ENCODE data around the gene SLC34A3. TPM values are rescaled to one million over a fixed set of nuclear protein-coding genes. Genes with fewer than 3 reads are reported as not detected.
"Not testable (repeated sequence)": the region's sequence is repeated elsewhere in the genome, so short reads cannot be mapped to it uniquely, and the experiment has no call there.

Gene SLC34A3
- total RNA-seq, 1 donor from 2014 or later, result not detected

DNA sequence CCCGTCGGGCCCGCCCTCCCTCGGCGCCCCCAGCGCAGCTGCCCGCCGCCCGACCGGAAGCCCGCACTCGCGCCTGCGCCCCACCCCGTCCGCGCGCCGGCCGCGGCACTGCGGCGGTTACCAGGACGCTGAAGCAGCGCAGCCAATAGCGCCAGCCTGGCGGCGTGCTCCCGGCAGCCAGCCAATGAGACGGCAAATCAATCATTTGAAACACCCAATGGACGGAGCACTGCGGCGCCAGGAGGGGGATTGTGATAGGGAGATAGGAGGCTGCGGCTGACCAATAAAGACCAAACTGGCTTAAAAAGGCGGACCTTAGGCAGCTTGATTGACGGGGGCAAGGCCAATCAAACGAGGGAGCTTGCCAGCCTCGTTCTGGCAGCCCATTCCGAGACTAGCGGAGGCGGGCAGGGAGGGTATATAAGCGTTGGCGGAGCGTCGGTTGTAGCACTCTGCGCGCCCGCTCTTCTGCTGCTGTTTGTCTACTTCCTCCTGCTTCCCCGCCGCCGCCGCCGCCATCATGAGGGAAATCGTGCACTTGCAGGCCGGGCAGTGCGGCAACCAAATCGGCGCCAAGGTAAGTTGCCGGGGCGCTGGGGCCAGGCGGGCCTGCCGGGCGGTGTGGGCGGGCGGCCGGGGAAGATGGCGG, 10.3 kb downstream of the SLC34A3 start, which contains the start of gene TUBB4B:
TSS of gene TUBB4B (plus strand) at position 447 of the 649 bp plus-strand sequence. CDS start at position 521, 74 bp downstream.
- peak within 1 kb of the TSS; percentile 93 for H3K4me3 ChIP-seq (ENCODE audit: low read depth, low read length)
- DNase-seq (ENCODE audit: low read depth), result peak; percentile 98
- TF ChIP-seq, protein P1, sequence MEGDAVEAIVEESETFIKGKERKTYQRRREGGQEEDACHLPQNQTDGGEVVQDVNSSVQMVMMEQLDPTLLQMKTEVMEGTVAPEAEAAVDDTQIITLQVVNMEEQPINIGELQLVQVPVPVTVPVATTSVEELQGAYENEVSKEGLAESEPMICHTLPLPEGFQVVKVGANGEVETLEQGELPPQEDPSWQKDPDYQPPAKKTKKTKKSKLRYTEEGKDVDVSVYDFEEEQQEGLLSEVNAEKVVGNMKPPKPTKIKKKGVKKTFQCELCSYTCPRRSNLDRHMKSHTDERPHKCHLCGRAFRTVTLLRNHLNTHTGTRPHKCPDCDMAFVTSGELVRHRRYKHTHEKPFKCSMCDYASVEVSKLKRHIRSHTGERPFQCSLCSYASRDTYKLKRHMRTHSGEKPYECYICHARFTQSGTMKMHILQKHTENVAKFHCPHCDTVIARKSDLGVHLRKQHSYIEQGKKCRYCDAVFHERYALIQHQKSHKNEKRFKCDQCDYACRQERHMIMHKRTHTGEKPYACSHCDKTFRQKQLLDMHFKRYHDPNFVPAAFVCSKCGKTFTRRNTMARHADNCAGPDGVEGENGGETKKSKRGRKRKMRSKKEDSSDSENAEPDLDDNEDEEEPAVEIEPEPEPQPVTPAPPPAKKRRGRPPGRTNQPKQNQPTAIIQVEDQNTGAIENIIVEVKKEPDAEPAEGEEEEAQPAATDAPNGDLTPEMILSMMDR (conservative IDR thresholded peaks at IDR 0.05; ENCODE audit: low read depth, low read length), result no peak

DNA sequence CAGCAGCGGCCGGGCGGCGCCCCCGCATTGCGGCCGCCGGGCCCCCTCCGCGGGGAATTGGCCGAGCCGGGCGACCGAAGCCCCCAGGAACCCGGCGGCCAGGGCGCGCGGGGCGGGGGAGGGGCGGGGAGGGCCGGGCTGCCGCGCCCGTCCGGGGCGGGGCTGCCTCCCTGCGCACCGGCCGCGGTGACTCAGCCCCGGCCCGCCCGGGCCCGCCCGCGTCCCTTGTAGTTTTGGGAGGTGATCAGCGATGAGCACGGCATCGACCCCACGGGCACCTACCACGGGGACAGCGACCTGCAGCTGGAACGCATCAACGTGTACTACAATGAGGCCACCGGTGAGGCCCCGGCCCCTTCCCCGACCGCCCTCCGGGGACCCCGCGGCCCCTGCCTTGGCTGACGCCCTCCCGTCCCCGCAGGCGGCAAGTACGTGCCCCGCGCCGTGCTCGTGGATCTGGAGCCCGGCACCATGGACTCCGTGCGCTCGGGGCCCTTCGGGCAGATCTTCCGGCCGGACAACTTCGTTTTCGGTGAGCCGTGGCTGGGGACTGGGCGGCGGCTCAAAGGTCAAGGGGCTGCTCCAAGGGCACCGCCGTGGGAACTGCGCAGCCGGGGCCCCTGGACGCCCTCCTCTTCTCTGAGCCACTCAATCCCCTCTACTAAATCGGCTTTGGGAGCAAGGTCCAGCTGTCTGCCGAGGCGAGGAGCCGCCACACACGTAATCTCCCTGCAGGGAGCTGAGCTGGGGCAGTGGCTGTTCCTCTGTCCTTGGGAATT, 11.0 kb downstream of the SLC34A3 start:
- TF ChIP-seq, protein P1 (conservative IDR thresholded peaks at IDR 0.05; ENCODE audit: low read depth, low read length), result no peak
- no peak for DNase-seq (ENCODE audit: low read depth)
- H3K4me3 ChIP-seq (ENCODE audit: low read depth, low read length), result peak overlapping the region; percentile 93

DNA sequence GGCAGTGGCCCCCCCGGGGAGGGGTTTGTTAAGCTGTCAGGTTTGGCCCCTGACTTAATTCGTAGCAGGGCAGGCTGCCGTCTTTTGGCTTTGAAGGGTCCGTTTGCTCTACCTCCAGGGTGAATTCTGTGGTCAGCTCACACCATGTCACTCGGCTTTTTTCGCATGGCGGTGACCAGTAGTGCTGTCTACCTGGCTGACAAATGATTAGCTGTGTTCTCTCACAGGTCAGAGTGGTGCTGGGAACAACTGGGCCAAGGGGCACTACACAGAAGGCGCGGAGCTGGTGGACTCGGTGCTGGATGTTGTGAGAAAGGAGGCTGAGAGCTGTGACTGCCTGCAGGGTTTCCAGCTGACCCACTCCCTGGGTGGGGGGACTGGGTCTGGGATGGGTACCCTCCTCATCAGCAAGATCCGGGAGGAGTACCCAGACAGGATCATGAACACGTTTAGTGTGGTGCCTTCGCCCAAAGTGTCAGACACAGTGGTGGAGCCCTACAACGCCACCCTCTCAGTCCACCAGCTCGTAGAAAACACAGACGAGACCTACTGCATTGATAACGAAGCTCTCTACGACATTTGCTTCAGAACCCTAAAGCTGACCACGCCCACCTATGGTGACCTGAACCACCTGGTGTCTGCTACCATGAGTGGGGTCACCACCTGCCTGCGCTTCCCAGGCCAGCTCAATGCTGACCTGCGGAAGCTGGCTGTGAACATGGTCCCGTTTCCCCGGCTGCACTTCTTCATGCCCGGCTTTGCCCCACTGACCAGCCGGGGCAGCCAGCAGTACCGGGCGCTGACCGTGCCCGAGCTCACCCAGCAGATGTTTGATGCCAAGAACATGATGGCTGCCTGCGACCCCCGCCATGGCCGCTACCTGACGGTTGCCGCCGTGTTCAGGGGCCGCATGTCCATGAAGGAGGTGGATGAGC, 11.8 kb downstream of the SLC34A3 start:
- TF ChIP-seq, protein P1 (conservative IDR thresholded peaks at IDR 0.05; ENCODE audit: low read depth, low read length), result no peak
- DNase-seq (ENCODE audit: low read depth), result no peak
- H3K4me3 ChIP-seq (ENCODE audit: low read depth, low read length), result peak overlapping the region; percentile 93

DNA sequence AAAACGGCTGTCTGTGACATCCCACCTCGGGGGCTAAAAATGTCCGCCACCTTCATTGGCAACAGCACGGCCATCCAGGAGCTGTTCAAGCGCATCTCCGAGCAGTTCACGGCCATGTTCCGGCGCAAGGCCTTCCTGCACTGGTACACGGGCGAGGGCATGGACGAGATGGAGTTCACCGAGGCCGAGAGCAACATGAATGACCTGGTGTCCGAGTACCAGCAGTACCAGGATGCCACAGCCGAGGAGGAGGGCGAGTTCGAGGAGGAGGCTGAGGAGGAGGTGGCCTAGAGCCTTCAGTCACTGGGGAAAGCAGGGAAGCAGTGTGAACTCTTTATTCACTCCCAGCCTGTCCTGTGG, 12.5 kb downstream of the SLC34A3 start:
- DNase-seq (ENCODE audit: low read depth), result not testable (repeated sequence)
- H3K4me3 ChIP-seq (ENCODE audit: low read depth, low read length), result peak overlapping the region; percentile 93

DNA sequence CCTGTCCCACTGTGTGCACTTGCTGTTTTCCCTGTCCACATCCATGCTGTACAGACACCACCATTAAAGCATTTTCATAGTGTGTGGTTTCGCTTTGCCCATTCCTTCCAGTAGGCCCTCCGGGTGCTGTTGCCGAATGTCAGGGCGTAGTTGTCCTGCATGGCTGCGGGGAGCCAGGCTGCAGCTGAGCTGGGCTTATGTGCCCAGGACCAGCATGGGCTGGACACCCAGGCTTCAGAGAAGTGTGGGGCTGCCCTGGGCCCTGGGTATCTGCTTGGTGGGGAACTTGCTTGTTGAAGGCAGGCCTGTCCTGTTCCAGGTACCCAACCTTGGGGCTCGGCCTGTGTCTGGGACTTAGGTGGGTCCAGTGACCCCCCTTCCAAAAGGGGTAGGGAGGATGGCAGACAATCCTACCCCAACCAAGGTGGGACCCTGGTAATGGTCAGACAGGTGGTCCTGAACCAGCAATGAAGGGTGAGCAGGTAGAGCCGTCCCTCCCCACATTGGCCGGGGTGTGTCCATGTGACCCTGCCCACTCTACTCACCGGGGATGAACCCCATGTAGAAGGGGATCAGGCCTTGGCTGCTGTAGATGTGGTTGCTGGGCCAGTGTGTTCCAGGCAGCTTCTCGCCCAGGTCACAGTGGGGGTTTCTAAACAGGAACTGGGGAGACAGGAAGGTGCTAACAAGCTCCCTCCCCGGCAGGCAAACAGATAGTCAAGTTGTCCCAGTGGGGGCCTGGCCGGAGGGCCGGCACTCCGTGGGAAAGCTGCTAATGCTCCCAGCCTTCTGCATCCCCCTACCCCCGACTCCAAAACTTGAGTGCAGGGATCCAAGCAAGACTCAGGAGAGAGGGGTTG, 13.2 kb downstream of the SLC34A3 start:
- DNase-seq (ENCODE audit: low read depth), result no peak
- TF ChIP-seq, protein P1 (conservative IDR thresholded peaks at IDR 0.05; ENCODE audit: low read depth, low read length), result peak; percentile 16
- H3K4me3 ChIP-seq (ENCODE audit: low read depth, low read length), result peak overlapping the region; percentile 93

DNA sequence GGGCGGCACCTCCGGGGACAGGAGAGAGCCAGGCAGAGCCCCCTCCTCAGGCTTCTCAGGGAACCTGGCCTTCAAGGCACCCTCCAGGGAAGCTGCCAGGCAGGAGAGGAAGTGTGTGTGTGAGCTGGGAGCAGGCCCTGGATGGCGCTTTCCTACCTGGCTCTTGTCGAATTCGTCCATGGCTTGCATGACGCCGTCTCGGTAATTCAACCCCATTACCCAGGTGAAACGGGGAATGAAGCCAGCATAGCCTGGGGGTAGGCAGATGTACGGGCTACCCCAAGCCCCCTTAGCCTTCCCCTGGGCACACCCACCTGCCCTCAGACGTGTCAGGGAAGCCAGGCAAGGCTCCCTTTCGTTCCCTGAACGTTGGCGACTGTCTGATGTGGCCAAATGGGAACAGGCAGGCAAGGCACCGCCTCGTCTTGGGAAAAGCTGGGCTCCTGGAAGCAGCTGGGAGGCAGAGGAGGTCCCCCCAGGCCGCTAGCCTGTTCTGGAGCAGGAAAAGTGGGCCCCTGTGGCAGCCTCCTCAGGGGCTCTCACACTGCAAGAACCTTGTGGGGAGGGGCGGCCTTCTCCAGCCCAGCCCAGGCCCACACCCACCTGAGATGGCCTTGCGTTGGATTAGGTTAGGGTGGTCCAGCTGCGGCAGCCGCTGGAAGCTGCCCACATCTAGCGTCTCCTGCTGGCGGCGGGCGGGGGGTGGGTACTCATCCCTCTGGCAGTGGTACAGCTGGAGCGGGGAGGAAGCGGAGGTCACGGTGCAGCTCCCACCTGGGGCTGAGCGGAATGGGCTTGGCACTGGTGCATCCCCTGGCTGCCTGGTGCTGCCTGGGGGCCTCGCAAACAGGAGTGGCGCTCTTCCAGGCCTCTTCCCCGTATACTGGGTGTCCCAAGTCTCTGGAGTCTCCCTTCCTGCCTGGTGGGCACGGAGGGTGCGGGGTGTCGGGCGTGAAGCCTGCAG, 14.1 kb downstream of the SLC34A3 start:
- DNase-seq (ENCODE audit: low read depth), result no peak
- TF ChIP-seq, protein P1 (conservative IDR thresholded peaks at IDR 0.05; ENCODE audit: low read depth, low read length), result no peak
- H3K4me3 ChIP-seq (ENCODE audit: low read depth, low read length), result no peak overlapping the region
